Gastrocnemius medialis (tissue), 4 donors: ENCODE data around the gene AFF3. TPM values are rescaled to one million over a fixed set of nuclear protein-coding genes. Genes with fewer than 3 reads are reported as not detected.
"Not testable (repeated sequence)": the region's sequence is repeated elsewhere in the genome, so short reads cannot be mapped to it uniquely, and the experiment has no call there.

Experiments
- ATAC-seq, 2 donors: fragments of 150-250 bp; one replicate each; pipeline ENCODE4 v1.9.1; 2016
- DNase-seq, 2 donors: peaks; one replicate each; pipeline ENCODE4 v3.0.0-alpha.2; 2019
- H3K27ac ChIP-seq, 4 donors: fragments of 200-600 bp; sonication (generic); 1 replicate in 1 of 4; 2 replicates in 3 of 4; pipeline ENCODE4 v1.5.1; 2016 to 2018; ENCODE audit warnings: mild to moderate bottlenecking in 2 of 4, moderate library complexity in 1 of 4
- H3K27me3 ChIP-seq, 3 donors: fragments of 200-600 bp; sonication (generic) in 2 of 3; 1 replicate in 1 of 3; 2 replicates in 2 of 3; pipeline versions ENCODE4 v1.5.1 to v1.6.0; 2016 to 2019; ENCODE audit warnings: mild to moderate bottlenecking in 1 of 3, moderate library complexity in 1 of 3
- H3K36me3 ChIP-seq, 2 donors: fragments of 200-600 bp; sonication (generic) in 1 of 2; one replicate each; pipeline ENCODE4 v1.5.1; 2017 to 2018
- H3K4me1 ChIP-seq, 2 donors: fragments of 200-600 bp; sonication (generic) in 1 of 2; one replicate each; pipeline ENCODE4 v1.5.1; 2016 to 2017; ENCODE audit warnings: mild to moderate bottlenecking in 2 of 2
- H3K4me3 ChIP-seq, 4 donors: fragments of 200-600 bp; sonication (generic) in 3 of 4; 1 replicate in 1 of 4; 2 replicates in 3 of 4; pipeline ENCODE4 v1.5.1; 2016 to 2019; ENCODE audit warnings: mild to moderate bottlenecking in 2 of 4
- H3K9me3 ChIP-seq, 3 donors: fragments of 200-600 bp; sonication (generic) in 2 of 3; 1 replicate in 1 of 3; 2 replicates in 2 of 3; pipeline ENCODE4 v1.5.1; 2016 to 2019
- POLR2A ChIP-seq, 2 donors: fragments of 450-650 bp; IDR thresholded peaks; one replicate each; pipeline ENCODE4 v1.6.1; 2017; ENCODE audit warnings: antibody characterized with exemption in 2 of 2, mild to moderate bottlenecking in 2 of 2, moderate library complexity in 2 of 2
- in situ Hi-C, 4 donors: fragments of 200-750 bp; cut with MboI; loops; one replicate each; pipeline versions ENCODE4 v1.15.0 to v1.8.0; 2017; ENCODE audit warnings: low sequenced_read_pairs in 4 of 4
- intact Hi-C: fragments of 100-400 bp; cut with DNase I; formaldehyde crosslinking; loops from one replicate; pipeline ENCODE4 v1.15.1; 2023; ENCODE audit warnings: low total_unique reads
- total RNA-seq, 4 donors: library from RNA; depleted of rRNA; stranded (reverse); fragments of >200 nt; gene quantifications; one replicate each; pipeline versions ENCODE4 v1.1.0 to v1.2.3, GENCODE V29; 2016
- TF ChIP-seq, protein P1 (sequence below), 5 experiments: fragments of 450-650 bp in 3 of 5; fragments of 200-600 bp in 2 of 5; sonication (generic) in 2 of 5; IDR thresholded peaks in 4 of 5; conservative IDR thresholded peaks in 1 of 5; 1 replicate in 4 of 5; 2 replicates in 1 of 5; pipeline ENCODE4 v1.5.1; 2016 to 2019; ENCODE audit warnings: antibody characterized with exemption in 5 of 5, mild to moderate bottlenecking in 3 of 5, moderate library complexity in 3 of 5

AFF3 gene
- total RNA-seq, 4 donors from 2014 or later = 0.22 to 0.55 (median 0.47) TPM

DNA sequence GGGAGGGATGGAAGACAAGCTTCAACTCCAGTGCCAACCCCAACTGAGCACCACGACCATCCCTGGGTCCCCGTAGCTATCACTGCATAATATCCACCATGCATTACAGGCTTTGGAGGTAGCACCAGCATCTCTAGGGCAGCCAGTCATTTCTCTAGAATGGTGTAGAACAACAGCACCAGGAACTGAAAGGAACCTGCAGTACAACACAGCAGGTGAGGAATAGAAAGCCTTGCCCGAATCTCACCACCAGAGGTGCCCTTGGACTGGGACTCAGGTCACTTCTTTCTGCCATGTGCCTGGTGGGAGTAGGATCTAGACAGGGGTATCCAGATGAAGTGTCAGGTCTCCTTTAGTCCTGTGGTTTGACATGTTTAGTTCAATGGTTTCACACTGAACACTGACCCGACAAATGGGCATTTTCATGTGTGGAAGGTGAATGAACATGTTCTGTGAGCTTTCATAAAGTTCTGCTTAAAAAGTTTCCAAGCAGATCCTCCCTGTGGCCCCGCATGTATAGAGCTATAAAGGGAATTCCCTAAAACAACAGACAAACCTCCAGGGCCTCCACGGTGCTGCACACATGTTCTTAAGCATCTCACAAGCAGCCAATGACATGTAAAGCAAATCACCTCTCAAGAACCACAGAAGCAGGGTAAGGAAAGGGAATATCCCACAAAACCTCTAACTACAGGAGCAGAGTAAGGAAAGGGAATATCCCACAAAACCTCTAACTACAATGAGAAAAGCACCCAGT lies 208.3 kb downstream of the AFF3 start:
- no peak overlapping the region for H3K4me3 ChIP-seq
- DNase-seq (no peak), ATAC-seq (no peak)
- no peak overlapping the region for H3K27ac ChIP-seq
- in situ Hi-C loops (no loop called here), intact Hi-C loops (no loop called here)
- no peaks in the 10 kb centered on the region for H3K4me1 ChIP-seq
- no peaks in the 10 kb centered on the region for H3K9me3 ChIP-seq
- H3K36me3 ChIP-seq = no peaks in the 10 kb centered on the region
- no peak for TF ChIP-seq POLR2A (IDR thresholded peaks at IDR 0.05)
- TF ChIP-seq, protein P1, sequence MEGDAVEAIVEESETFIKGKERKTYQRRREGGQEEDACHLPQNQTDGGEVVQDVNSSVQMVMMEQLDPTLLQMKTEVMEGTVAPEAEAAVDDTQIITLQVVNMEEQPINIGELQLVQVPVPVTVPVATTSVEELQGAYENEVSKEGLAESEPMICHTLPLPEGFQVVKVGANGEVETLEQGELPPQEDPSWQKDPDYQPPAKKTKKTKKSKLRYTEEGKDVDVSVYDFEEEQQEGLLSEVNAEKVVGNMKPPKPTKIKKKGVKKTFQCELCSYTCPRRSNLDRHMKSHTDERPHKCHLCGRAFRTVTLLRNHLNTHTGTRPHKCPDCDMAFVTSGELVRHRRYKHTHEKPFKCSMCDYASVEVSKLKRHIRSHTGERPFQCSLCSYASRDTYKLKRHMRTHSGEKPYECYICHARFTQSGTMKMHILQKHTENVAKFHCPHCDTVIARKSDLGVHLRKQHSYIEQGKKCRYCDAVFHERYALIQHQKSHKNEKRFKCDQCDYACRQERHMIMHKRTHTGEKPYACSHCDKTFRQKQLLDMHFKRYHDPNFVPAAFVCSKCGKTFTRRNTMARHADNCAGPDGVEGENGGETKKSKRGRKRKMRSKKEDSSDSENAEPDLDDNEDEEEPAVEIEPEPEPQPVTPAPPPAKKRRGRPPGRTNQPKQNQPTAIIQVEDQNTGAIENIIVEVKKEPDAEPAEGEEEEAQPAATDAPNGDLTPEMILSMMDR (IDR thresholded peaks at IDR 0.05 in 4 of 5, conservative IDR thresholded peaks at IDR 0.05 in 1 of 5) = no peak
- H3K27me3 ChIP-seq = no peaks in the 10 kb centered on the region

DNA sequence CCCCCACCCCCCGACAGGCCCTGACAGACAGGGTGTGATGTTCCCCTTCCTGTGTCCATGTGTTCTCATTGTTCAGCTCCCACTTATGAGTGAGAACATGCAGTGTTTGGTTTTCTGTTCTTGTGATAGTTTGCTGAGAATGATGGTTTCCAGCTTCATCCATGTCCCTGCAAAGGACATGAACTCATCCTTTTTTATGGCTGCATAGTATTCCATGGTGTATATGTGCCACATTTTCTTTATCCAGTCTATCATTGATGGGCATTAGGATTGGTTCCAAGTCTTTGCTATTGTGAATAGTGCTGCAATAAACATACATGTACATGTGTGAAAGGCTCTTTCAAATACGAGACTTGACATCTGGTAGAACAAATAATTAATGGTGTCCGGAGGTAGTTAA lies 208.9 kb downstream of the AFF3 start:
- H3K4me1 ChIP-seq, ATAC-seq, in situ Hi-C loops, DNase-seq, H3K4me3 ChIP-seq, H3K9me3 ChIP-seq, intact Hi-C loops, H3K27me3 ChIP-seq, H3K27ac ChIP-seq, H3K36me3 ChIP-seq: not testable (repeated sequence)

DNA sequence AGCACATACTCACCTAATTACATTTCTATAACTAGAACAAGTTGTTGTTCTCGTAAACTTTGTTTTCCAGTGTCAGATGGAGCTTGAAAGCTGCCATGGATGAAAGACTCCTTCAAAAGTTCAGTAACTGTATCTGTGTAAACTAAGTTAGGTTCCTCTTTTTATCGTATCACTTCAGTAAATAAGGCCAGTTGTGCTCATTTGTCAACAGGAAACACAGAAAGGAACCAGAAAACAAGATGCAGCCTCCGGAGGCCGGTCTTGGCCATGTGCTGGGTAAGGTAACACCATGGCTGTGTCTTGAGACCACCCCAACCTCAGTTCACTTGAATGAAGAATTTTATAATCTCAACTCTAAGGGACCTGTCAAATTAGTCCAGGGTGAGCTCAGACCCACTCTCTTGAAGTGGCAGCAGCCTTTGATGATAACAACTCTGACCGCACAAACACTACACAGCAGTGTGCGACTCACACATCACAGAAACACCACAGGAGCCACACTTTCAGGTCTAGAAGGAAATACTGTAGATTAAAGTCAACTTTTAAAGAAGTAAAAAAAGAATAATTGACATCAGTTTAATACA lies 213.8 kb downstream of the AFF3 start:
- no peak overlapping the region for H3K4me3 ChIP-seq
- H3K27ac ChIP-seq = no peak overlapping the region
- TF ChIP-seq, protein P1 (IDR thresholded peaks at IDR 0.05 in 4 of 5, conservative IDR thresholded peaks at IDR 0.05 in 1 of 5) = no peak
- TF ChIP-seq POLR2A (IDR thresholded peaks at IDR 0.05) = no peak
- intact Hi-C loops (no loop called here), in situ Hi-C loops (no loop called here)
- no peak for DNase-seq
- no peaks in the 10 kb centered on the region for H3K36me3 ChIP-seq
- no peaks in the 10 kb centered on the region for H3K9me3 ChIP-seq
- no peaks in the 10 kb centered on the region for H3K27me3 ChIP-seq
- no peaks in the 10 kb centered on the region for H3K4me1 ChIP-seq
- no peak for ATAC-seq

DNA sequence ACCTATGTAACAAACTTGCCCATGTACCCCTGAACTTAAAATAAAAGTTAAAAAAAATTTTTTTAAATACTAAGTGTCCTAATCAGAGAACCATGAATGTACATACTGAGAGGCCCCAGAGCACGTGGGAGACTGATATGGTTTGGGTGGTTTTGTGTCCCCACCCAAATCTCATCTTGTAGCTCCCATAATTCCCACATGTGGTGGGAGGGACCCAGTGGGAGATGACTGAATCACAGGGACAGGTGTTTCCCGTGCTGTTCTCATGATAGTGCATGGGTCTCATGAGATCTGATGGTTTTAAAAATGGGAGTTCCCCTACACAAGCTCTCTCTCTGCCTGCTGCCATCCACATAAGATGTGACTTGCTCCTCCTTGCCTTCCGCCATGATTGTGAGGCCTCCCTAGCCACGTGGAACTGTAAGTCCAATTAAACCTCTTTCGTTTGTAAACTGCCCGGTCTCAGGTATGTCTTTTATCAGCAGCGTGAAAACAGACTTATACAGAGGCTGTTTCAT lies 214.6 kb downstream of the AFF3 start:
- ATAC-seq, in situ Hi-C loops: not testable (repeated sequence)

DNA sequence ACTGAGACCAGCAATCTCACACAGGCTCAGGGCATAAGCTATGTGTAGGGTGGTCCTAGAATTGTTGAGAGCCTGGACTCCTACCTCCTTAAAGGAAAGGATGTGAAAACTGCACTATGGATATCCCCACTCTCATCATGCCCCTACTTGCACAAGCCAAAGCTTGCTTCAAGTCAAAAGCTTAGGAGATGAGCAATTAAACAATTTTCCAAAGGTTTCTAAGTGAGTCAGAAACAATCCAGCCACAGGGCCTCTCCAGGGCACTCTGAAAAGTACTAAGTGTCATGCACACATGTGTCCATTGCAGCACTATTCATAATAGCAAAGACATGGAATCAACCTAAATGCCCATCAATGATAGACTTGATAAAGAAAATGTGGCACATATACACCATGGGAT lies 215.4 kb downstream of the AFF3 start:
- intact Hi-C loops = no loop called here
- DNase-seq (no peak), ATAC-seq (no peak)
- Histone ChIP-seq H3K27ac (no peak overlapping the region), H3K4me1 (no peaks in the 10 kb centered on the region), H3K9me3 (no peaks in the 10 kb centered on the region), H3K27me3 (no peaks in the 10 kb centered on the region), H3K36me3 (no peaks in the 10 kb centered on the region), H3K4me3 (no peak overlapping the region)
- in situ Hi-C loops = no loop called here
- TF ChIP-seq, protein P1 (IDR thresholded peaks at IDR 0.05 in 4 of 5, conservative IDR thresholded peaks at IDR 0.05 in 1 of 5) = no peak
- no peak for TF ChIP-seq POLR2A (IDR thresholded peaks at IDR 0.05)

More for the DNA sequence above, 214.6 kb downstream of the AFF3 start:
- H3K4me1 ChIP-seq, H3K9me3 ChIP-seq, H3K27me3 ChIP-seq, H3K27ac ChIP-seq, intact Hi-C loops, H3K4me3 ChIP-seq, DNase-seq, H3K36me3 ChIP-seq: not testable (repeated sequence)
